Peyer's patch (tissue), 4 donors: ENCODE data around the gene ZCCHC14.

Source experiments
- CTCF ChIP-seq, 6 experiments: fragments of 450-650 bp in 4 of 6; fragments of 200-600 bp in 2 of 6; sonication (generic) in 1 of 6; IDR thresholded peaks; one replicate each; pipeline ENCODE4 v1.5.1; 2017 to 2019; ENCODE audit warnings: antibody characterized with exemption in 6 of 6, mild to moderate bottlenecking in 3 of 6, moderate library complexity in 1 of 6
- POLR2A ChIP-seq, 2 donors: fragments of 450-650 bp; IDR thresholded peaks; one replicate each; pipeline ENCODE4 v1.5.1; 2017; ENCODE audit warnings: antibody characterized with exemption in 2 of 2, mild to moderate bottlenecking in 2 of 2, moderate library complexity in 2 of 2

DNA sequence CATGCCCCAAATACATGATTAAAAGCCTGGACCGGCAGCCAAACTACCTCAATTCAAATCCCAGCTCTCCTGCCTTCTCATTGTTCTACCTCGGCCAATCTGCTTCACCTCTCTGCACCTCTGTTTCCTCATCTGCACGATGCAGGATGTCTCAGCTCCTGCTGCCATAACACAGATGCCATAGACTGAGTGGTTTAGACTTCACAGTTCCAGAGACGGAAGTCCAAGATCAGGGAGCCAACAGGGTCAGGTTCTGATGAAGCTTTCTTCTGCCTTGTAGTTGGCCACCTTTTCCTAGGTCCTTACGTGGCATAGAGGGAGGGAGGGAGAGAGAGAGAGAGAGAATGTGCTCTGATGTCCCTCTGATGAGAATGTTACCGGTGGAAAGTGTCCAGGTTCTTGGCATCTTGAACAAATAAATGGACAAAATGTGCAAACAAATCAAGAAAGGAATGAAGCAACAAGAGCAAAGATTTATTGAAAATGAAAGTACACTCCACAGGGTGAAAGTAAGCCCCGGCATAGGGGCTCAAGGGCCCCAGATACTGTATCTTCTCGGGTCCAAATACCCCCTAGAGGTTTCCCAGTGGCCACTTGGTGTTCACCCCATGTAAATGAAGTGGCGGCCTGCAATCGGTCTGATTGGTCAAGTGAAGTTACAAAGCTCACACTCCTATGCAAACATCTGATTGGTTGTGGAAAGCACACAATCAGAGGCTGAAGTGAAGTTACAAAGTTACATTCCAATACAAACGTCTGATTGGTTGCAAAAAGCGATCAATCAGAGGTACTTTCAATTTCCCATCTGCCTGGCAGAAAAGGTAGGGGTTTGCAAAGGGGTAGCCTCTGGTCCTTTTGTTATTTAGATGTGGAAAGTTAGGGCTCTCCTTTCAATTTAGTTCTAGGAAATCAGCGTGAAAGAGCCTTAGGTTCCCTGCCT, 43.3 kb upstream of the ZCCHC14 start:
- TF ChIP-seq POLR2A (IDR thresholded peaks at IDR 0.05): no peak
- TF ChIP-seq CTCF (IDR thresholded peaks at IDR 0.05): no peak
